Muscle of back (tissue), 11 donors: ENCODE data around the gene PEPD. TPM values are rescaled to one million over a fixed set of nuclear protein-coding genes. Genes with fewer than 3 reads are reported as not detected.
"Not testable (repeated sequence)": the region's sequence is repeated elsewhere in the genome, so short reads cannot be mapped to it uniquely, and the experiment has no call there.

Source experiments
- DNase-seq, 3 donors: peaks; one replicate each; pipeline versions ENCODE4 v3.0.0 to v3.0.0-alpha.2; 2013
- polyA plus RNA-seq, 10 donors: library from polyadenylated mRNA; unstranded; fragments of 120-200 nt; gene quantifications; one replicate each; pipeline ENCODE4 v1.2.1, GENCODE V29; 2013; ENCODE audit not compliant: insufficient read length in 10 of 10

PEPD gene
- polyA plus RNA-seq, 10 donors: 35.9 to 53.2 (median 44.4) TPM

DNA sequence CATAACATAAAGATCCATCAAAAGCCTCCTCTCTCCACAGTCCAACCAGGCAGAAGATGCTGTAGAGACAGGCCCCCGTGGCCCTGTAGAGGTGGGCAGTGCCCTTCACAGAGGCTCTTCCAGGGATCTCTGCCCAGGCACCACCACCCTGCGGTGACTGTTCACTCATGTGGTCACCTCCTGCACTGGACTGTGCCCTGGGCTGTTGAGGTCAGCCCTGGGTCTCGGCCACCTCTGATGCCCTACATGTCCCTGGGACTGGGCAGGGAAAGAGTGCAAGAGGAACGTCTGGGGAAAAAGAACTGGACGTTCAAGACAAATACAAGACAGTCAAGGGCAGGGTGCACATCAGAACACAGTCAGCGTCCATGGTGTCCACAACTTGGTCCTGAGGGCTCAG, 22.3 kb downstream of the PEPD start:
- no peak for DNase-seq

- no peak for DNase-seq
Observed at GRCh38 chr19:33498391-33499000, 23.1 kb downstream of the PEPD start.

DNA sequence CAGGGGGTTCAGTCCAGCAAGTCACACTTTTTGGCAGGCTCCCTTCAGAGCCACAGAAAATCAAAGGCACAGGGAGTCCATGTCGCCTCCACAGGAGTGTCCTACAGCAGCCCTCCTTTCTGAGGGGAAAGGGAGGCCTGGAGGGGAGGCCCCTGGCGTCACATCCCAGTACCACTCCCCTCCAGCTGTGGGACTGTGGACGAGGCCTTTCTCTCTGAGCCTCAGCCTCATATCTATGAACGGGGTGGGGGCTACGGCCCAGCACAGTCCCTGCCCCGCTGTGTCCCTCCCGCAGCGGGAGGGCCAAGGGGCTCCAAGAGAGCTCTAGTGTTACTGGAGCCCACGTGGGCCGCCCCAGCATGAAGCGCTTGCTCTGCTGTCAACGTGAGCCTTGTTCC, 23.8 kb downstream of the PEPD start:
- no peak for DNase-seq

DNA sequence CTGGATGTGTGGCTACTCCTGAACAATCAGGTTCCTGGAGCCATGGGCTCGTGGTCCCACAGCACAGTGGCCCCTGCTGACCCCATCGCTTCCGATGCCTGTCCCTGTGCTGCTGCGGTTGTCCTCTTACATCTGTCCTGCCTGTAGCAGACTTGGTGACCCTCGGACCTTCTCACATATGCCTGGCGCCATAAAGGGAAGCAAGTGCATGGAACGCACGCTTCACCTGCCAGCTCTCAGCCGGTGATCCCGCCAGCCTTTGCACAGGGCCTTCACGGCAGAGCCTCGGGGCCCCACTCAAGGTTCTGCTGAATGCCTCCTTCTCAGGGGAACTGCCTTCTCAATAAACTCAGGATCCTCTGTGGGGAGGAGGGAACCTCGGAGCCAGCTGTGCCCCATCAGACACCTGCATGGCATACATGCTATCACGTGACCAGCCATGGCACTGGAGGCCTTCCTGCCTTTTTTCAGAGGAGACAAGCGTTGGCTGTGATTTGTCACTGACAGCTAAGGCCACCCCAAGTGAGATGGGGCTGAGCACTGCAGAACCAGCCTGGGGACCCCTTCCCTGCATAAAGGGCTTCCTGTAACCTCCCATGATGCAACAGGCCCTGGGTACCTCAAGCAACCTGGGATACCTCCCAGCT, 24.3 kb downstream of the PEPD start:
- DNase-seq: no peak

DNA sequence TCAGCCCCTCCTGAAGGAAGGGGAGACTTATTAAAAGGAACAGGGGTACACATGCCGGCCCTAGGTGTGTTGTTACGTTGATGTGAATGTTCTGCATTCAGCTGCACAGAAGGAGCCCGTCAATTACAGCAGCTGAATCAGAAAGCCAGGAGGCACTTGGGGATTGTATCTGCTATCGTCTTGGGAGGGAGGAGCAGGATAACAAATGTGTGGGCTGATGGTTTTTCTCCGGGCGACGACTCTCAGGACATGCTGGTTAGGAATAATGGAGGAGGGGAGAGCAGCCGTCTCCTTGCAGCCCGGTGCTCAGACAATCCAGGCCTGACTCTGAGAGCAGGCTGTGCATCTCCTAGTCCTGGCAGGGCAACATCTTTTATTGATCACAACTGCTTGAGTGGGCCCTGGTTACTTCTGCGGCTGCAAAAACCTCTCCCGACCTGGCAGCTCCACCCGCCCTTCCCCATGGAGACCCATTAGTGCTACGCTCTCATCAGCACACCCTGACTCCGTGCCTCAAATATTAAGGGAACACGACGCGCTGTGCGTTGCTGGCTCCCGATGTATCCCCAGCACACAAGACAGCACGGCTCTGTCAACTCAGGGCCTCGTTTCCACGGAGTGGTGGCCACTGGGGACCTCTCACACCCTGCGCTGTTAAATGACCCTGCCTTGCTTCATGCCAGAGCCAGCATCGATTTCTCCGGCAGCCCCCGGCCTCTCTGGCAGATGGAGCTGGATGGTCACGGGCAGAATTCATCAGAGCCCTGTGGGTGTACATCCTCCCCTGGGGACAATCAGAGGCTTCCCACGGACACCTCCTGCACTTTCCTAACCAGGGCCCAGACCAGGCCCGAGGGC, 25.3 kb downstream of the PEPD start:
- no peak for DNase-seq

DNA sequence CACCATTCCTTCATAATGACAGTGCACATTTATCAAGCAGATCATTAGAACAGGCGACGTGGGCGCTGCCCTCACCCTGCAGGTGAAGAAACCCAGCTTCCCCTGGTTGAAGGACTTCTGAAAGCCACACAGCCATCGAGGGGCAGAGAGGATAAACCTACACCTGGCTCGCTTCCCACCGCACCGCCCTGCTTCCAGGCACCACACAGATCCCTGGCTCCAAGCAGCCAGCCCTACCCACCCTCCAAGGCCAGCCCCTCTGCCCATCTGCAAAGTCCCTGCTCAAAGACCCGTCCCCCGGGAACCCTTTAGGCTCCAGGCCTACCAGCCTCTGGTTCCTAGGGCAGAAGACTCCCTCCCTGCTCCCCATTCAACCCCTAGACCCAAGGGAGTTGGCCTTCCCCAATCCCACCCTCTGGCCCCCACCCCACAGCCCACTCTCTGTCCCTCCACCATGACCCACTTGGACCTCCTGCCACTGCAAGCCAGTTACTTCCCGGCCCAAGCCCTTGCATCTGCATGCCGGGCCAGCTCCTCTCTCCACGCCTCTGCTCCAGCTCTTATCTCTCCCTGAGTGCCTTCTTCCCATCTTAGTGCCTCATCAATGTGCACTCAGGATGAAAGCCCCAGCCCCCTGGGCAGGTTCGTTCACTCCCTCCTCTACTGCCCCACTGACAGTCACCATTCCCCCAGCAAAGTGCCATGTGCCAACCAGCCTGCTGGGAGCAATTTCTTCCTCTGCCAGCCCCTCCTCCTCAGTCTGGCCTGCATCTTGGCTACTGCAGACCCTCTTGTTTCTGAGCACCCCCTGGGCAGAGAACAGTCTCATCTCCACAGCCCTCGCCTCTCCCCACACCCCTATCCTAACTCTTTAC, 28.0 kb downstream of the PEPD start:
- no peak for DNase-seq

GRCh38 chr19:33492951-33493350, 28.6 kb downstream of the PEPD start:
- no peak for DNase-seq

GRCh38 chr19:33492090-33492489, 29.5 kb downstream of the PEPD start:
- DNase-seq: no peak

GRCh38 chr19:33490596-33490995, 31.0 kb downstream of the PEPD start:
- not testable (repeated sequence) for DNase-seq

DNA sequence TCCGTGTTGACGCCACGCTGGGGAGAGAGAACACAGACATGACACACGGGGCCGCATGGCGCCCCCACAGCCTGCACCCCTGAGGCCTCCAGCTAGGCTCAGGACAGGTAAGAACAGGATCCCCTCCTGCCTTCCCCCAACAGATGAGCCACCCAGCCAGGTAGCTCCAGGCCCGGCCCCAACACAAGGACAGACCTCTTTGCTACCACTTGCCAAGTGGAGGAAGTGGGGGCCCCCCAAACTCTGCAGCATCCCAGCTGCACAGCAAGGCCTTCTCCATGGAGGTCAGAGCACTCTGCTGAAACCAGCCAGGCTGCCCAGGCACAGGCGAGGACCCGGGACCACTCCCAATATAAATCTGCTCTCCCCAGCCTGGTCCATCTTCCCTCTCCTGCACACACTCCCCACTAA, 31.5 kb downstream of the PEPD start:
- DNase-seq: no peak

GRCh38 chr19:33488826-33489225, 32.8 kb downstream of the PEPD start:
- DNase-seq: no peak

GRCh38 chr19:33487901-33488800, 33.4 kb downstream of the PEPD start:
- DNase-seq: no peak

DNA sequence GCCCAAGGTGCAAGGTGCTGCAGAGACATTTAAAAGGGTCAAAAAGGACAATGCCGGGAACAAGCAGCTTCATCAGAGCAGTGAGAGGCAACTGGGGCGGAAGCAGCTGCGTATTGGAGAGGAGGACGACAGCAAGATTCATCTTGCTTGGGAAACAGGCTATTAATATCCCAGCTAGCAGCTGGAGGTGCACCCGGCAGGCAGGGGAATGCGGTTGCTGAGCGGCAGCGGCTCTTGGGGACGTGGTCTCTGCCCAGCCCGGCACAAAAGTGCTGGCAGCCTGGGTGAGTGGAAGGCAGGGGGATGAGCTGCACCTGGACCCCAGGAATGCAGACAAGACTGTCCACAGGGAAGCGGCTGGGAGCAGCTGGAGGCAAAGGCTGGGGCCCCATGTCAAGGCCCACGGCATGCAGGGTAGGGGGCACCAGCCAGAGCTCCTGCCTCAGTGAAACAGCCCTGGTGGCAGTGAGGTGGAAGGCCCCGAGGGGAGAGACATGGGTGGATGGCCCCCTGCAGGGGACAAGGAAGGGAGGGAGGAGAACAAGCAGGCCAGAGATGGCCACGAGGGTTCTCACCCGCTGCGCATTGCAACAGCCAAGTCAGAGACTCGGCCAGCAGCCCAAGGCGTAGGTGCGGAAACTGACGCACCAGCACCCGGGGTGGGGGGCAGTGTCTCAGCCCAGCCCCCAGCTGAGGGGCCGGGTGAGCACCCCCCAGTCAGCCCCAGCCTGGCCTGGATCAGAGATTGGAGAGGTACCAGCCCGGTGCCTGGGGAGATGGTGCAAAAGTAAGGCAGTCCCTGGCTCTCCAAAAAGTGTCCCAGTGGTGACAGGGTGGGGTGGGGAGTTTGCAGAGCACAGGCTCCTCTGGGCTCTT, 34.4 kb downstream of the PEPD start:
- DNase-seq: peak; percentile 55 to 75 (median 66)

DNA sequence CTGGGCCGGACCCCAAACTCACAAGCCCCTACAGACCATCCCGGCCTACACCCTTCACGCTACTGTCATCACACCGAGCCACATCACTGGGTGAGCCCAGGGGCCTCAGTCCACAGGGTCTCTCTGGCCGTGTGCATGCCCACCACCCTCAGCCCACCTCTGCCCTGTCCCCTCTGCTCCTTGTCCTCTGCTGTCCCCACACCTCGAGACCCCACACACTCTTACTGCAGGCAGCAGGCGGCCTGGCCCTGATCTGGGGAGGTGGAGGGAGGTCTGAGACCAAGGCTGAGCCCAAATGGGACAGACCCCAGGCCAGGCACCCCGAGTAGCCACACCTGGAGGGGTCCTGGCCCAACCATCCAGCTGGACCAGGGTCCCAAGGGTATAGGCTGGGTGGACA, 35.2 kb downstream of the PEPD start:
- no peak for DNase-seq

DNA sequence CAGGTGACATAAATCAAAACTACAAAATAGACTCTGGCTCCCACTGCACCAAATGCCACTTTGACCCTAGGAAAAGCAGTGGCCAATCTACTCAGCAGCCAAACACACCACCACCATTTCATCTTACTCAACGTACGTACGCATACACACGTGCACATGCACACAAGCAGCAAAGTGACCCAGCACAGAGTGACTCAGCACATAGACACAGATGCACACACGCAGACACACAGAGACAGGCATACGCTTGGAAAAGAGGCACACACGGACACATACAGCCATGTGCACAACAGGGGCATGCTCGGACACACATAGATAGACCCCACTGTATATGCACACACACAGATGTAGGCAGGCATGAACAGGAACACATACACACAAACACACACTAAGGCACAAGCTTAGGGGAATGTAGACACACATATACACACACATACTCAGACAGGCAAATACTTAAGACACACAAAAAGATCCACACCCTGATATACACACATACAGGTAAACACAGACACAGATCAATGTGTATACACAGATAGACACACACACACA, 37.3 kb downstream of the PEPD start:
- DNase-seq: no peak

GRCh38 chr19:33482476-33482875, 39.1 kb downstream of the PEPD start:
- DNase-seq: no peak

DNA sequence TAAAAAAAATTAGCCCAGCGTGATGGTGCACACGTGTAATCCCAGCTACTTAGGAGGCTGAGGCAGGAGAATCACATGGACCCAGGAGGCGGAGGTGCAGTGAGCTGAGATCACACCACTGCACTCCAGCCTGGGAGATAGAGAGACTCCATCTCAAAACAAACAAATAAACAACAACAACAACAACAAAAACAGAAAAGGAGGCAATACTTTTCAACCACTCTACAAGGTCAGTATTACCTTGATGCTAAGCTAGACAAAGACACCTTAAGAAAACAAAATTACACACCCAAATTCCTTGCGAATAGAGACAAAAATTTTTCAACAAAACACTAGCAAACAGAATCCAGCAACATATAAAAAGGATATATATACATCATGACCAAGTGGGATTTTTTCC, 39.7 kb downstream of the PEPD start:
- DNase-seq: no peak

GRCh38 chr19:33479570-33479969, 42.0 kb downstream of the PEPD start:
- not testable (repeated sequence) for DNase-seq

GRCh38 chr19:33477781-33478180, 43.8 kb downstream of the PEPD start:
- no peak for DNase-seq
